Tibial nerve (tissue), 4 donors: ENCODE data around the gene SDK1. TPM values are rescaled to one million over a fixed set of nuclear protein-coding genes. Genes with fewer than 3 reads are reported as not detected.
A peak's percentile ranks its signal among the peaks of the same experiment; 100 is the strongest.

Experiments
- DNase-seq, 2 donors: peaks; one replicate each; pipeline ENCODE4 v3.0.0-alpha.2; 2019; ENCODE audit warnings: low spot score in 2 of 2
- H3K27ac ChIP-seq, 4 donors: fragments of 200-600 bp; sonication (generic) in 3 of 4; one replicate each; pipeline ENCODE4 v1.5.1; 2017 to 2019; ENCODE audit warnings: mild to moderate bottlenecking in 1 of 4
- H3K27me3 ChIP-seq, 2 donors: fragments of 200-600 bp; sonication (generic) in 1 of 2; one replicate each; pipeline versions ENCODE4 v1.5.1 to v1.6.0; 2017 to 2019
- H3K36me3 ChIP-seq, 3 donors: fragments of 200-600 bp; sonication (generic); one replicate each; pipeline ENCODE4 v1.5.1; 2018 to 2019
- H3K4me1 ChIP-seq, 4 donors: fragments of 200-600 bp; sonication (generic) in 3 of 4; one replicate each; pipeline ENCODE4 v1.5.1; 2017 to 2019
- H3K4me3 ChIP-seq, 4 donors: fragments of 200-600 bp; sonication (generic) in 3 of 4; one replicate each; pipeline ENCODE4 v1.5.1; 2017 to 2019; ENCODE audit warnings: mild to moderate bottlenecking in 1 of 4, moderate library complexity in 1 of 4
- H3K9me3 ChIP-seq, 4 donors: fragments of 200-600 bp; sonication (generic) in 3 of 4; one replicate each; pipeline ENCODE4 v1.5.1; 2017 to 2019
- EP300 ChIP-seq, 2 donors: sonication (generic); formaldehyde crosslinking; IDR thresholded peaks; one replicate each; pipeline ENCODE4 v1.6.1; 2017; ENCODE audit warnings: antibody characterized with exemption in 2 of 2, mild to moderate bottlenecking in 1 of 2
- POLR2A ChIP-seq, 2 donors: fragments of 450-650 bp; IDR thresholded peaks; one replicate each; pipeline ENCODE4 v1.6.1; 2017; ENCODE audit warnings: antibody characterized with exemption in 2 of 2, mild to moderate bottlenecking in 2 of 2, moderate library complexity in 2 of 2
- WGBS, 2 donors: methylation state at CpG; one replicate each; pipeline ENCODE4 v1.1.5; 2018; 5-methylcytosine and 5-hydroxymethylcytosine counted together
- total RNA-seq, 4 donors: library from RNA; depleted of rRNA; stranded (reverse); fragments of >200 nt; gene quantifications; one replicate each; pipeline ENCODE4 v1.1.0, GENCODE V29; 2016
- TF ChIP-seq, protein P1 (sequence below), 5 experiments: fragments of 200-600 bp in 3 of 5; fragments of 450-650 bp in 2 of 5; sonication (generic) in 3 of 5; IDR thresholded peaks; one replicate each; pipeline ENCODE4 v1.5.1; 2016 to 2019; ENCODE audit warnings: antibody characterized with exemption in 5 of 5, mild to moderate bottlenecking in 3 of 5, moderate library complexity in 2 of 5

Gene SDK1
- total RNA-seq, 4 donors from 2014 or later, result 8.2 to 16.2 (median 12.9) TPM

GRCh38 chr7:3957472-3958108, 656.5 kb downstream of the SDK1 start:
- no peak for DNase-seq
- no peaks in the 10 kb centered on the region for H3K27me3 ChIP-seq
- H3K36me3 ChIP-seq, result peaks cover 0 to 12% (median 0%) of the 10 kb centered on the region in 3 donors
- no peak overlapping the region for H3K4me3 ChIP-seq
- TF ChIP-seq, protein P1, sequence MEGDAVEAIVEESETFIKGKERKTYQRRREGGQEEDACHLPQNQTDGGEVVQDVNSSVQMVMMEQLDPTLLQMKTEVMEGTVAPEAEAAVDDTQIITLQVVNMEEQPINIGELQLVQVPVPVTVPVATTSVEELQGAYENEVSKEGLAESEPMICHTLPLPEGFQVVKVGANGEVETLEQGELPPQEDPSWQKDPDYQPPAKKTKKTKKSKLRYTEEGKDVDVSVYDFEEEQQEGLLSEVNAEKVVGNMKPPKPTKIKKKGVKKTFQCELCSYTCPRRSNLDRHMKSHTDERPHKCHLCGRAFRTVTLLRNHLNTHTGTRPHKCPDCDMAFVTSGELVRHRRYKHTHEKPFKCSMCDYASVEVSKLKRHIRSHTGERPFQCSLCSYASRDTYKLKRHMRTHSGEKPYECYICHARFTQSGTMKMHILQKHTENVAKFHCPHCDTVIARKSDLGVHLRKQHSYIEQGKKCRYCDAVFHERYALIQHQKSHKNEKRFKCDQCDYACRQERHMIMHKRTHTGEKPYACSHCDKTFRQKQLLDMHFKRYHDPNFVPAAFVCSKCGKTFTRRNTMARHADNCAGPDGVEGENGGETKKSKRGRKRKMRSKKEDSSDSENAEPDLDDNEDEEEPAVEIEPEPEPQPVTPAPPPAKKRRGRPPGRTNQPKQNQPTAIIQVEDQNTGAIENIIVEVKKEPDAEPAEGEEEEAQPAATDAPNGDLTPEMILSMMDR (IDR thresholded peaks at IDR 0.05), result no peak
- no peak for TF ChIP-seq POLR2A (IDR thresholded peaks at IDR 0.05)
- no peak for TF ChIP-seq EP300 (IDR thresholded peaks at IDR 0.05)
- peaks cover 0 to 9% (median 0%) of the 10 kb centered on the region in 4 donors for H3K4me1 ChIP-seq
- whole genome bisulfite sequencing, 2 donors, result 66 to 69% methylated on average over 8 of the region's 8 CpGs
- H3K9me3 ChIP-seq, result no peaks in the 10 kb centered on the region
- H3K27ac ChIP-seq, result no peak overlapping the region

GRCh38 chr7:3958109-3958483, 657.0 kb downstream of the SDK1 start:
- TF ChIP-seq EP300 (IDR thresholded peaks at IDR 0.05) (no peak), POLR2A (IDR thresholded peaks at IDR 0.05) (no peak)
- TF ChIP-seq, protein P1 (IDR thresholded peaks at IDR 0.05), result no peak
- Histone ChIP-seq H3K27me3 (no peaks in the 10 kb centered on the region), H3K36me3 (peaks cover 0 to 15% (median 0%) of the 10 kb centered on the region in 3 donors), H3K4me1 (peaks cover 0 to 9% (median 0%) of the 10 kb centered on the region in 4 donors), H3K27ac (no peak overlapping the region), H3K9me3 (no peaks in the 10 kb centered on the region), H3K4me3 (no peak overlapping the region)
- WGBS, 2 donors, result 22 to 32% methylated on average over 5 of the region's 5 CpGs
- no peak for DNase-seq

DNA sequence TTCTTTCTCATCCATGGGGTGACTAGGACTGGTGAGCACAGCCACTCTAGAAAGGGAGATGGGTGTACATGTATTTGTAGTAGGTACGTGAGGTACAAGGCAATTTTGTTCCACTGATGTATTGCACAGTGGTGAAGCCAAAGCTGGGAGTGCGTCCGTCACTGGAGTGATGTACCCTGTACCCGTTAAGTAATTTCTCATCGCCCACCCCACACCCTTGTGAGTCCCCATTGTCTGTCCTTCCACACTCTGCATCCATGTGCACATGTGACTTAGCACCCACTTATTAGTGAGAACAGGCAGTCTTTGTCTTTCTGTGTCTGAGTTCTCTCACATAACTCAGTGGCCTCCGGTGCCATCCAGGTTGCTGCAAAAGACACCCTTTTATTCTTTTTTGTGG, 658.3 kb downstream of the SDK1 start:
- Histone ChIP-seq H3K9me3 (no peaks in the 10 kb centered on the region), H3K4me1 (peaks cover 0 to 9% (median 0%) of the 10 kb centered on the region in 4 donors), H3K27ac (peak overlapping the region in 1 of 4 donors; percentile 71), H3K27me3 (no peaks in the 10 kb centered on the region), H3K36me3 (peaks cover 0 to 22% (median 0%) of the 10 kb centered on the region in 3 donors), H3K4me3 (no peak overlapping the region)
- TF ChIP-seq, protein P1 (IDR thresholded peaks at IDR 0.05), result no peak
- TF ChIP-seq POLR2A (IDR thresholded peaks at IDR 0.05) (no peak), EP300 (IDR thresholded peaks at IDR 0.05) (peak in 1 of 2 donors; percentile 39)
- WGBS, 2 donors, result 77 to 78% methylated on average over 6 of the region's 6 CpGs
- no peak for DNase-seq

DNA sequence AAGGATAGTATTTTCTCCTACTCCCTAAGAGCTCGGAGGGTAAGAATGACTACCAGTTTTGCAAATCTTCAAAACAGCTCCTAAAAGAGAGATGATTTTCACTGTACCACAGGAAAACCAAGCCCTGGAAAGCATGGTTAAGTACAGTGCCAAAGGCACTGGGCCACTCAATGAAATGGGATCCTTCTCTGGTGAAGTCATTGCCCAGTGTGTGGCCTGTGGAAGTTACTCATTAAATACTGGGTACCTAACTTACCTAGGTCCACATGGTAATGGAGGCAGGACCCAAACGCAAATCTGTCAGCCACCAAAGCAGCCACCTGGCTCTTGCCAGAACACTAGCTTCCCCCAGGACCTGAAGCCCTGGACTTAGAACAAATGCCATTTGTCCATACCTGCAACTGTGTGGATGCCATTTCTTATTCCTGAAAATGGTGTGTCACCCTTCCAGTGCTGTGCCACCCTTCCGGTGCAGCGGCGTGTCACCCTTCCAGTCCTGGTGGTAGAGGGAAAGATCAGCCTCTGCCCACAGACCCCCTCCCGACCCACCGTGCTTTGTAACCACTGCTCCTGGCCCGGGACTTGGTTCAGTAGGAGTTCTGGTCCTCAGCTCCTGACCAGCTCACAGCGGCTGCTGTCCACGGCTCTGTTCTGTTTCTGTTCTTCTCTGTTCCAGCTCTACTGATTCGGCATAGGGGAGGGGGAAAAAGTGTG, 659.2 kb downstream of the SDK1 start:
- Histone ChIP-seq H3K27me3 (no peaks in the 10 kb centered on the region), H3K36me3 (peaks cover 0 to 28% (median 0%) of the 10 kb centered on the region in 3 donors), H3K27ac (peak overlapping the region in 1 of 4 donors; percentile 57), H3K4me3 (no peak overlapping the region), H3K9me3 (no peaks in the 10 kb centered on the region), H3K4me1 (peaks cover 0 to 9% (median 0%) of the 10 kb centered on the region in 4 donors)
- 81 to 93% methylated on average over 10 to 11 of the region's 11 CpGs for WGBS, 2 donors
- no peak for DNase-seq
- no peak for TF ChIP-seq EP300 (IDR thresholded peaks at IDR 0.05)

GRCh38 chr7:3960942-3961341, 659.9 kb downstream of the SDK1 start:
- DNase-seq, result no peak
- 89 to 93% methylated on average over 3 of the region's 3 CpGs for WGBS, 2 donors
- Histone ChIP-seq H3K27ac (peak overlapping the region in 1 of 4 donors; percentile 57), H3K36me3 (peaks cover 0 to 28% (median 0%) of the 10 kb centered on the region in 3 donors), H3K4me3 (no peak overlapping the region), H3K9me3 (no peaks in the 10 kb centered on the region), H3K27me3 (no peaks in the 10 kb centered on the region), H3K4me1 (peaks cover 0 to 9% (median 0%) of the 10 kb centered on the region in 4 donors)
- TF ChIP-seq EP300 (IDR thresholded peaks at IDR 0.05) (no peak), POLR2A (IDR thresholded peaks at IDR 0.05) (no peak)
- TF ChIP-seq, protein P1 (IDR thresholded peaks at IDR 0.05), result no peak
